GM23338 (cell line): Measurements from ENCODE around the gene IL6ST.

ENCODE experiments used
- CREB1 ChIP-seq: fragments of 250-450 bp; sonication (Bioruptor Pico); IDR thresholded peaks from 2 replicates; pipeline ENCODE4 v1.5.0; 2020; ENCODE audit warnings: low read depth, mild to moderate bottlenecking, moderate library complexity
- CTCF ChIP-seq, 2 experiments: fragments of 200-600 bp in 1 of 2; sonication (generic) in 1 of 2; conservative IDR thresholded peaks; 2 replicates each; pipeline versions ENCODE4 v1.5.1 to v1.6.1; 2016 to 2017; ENCODE audit warnings: antibody characterized with exemption in 2 of 2, low read depth in 2 of 2, mild to moderate bottlenecking in 2 of 2, moderate library complexity in 1 of 2
- EZH2phosphoT487 ChIP-seq: fragments of 200-600 bp; sonication (generic); IDR thresholded peaks from one replicate; pipeline ENCODE4 v1.8.1; 2018; ENCODE audit warnings: antibody characterized with exemption; ENCODE audit not compliant: unreplicated experiment
- POLR2AphosphoS5 ChIP-seq: IDR thresholded peaks from 2 replicates; pipeline ENCODE4 v1.6.1; 2016; ENCODE audit warnings: antibody characterized with exemption, low read depth
- STAT1 ChIP-seq: IDR thresholded peaks from one replicate; pipeline ENCODE4 v1.6.1; 2016; ENCODE audit warnings: antibody characterized with exemption; ENCODE audit not compliant: unreplicated experiment

- TF ChIP-seq POLR2AphosphoS5 (no peak), CTCF (conservative IDR thresholded peaks at IDR 0.05; ENCODE audit: low read depth in 2 of 2) (no peak), CREB1 (no peak), EZH2phosphoT487 (no peak), STAT1 (no peak)
Observed at GRCh38 chr5:55888205-55888604, 106.6 kb downstream of the IL6ST start.
